ENCODE results near the gene GNG13.

DNA sequence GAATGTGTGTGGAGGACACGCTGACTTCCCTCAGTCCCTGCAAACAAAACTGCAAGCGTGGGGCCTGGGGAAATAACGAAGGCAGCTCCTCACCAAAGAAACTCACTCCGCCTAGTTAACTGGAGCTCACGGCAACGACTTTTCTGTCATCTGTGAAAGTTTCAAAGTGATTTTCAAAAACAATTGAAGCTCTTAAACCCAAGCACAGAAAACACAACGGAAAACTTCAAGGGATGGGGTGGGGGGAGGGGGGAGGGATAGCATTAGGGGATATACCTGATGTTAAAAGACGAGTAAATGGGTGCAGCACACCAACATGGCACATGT, 3.2 kb upstream of the GNG13 start:
- TF ChIP-seq, protein P1, sequence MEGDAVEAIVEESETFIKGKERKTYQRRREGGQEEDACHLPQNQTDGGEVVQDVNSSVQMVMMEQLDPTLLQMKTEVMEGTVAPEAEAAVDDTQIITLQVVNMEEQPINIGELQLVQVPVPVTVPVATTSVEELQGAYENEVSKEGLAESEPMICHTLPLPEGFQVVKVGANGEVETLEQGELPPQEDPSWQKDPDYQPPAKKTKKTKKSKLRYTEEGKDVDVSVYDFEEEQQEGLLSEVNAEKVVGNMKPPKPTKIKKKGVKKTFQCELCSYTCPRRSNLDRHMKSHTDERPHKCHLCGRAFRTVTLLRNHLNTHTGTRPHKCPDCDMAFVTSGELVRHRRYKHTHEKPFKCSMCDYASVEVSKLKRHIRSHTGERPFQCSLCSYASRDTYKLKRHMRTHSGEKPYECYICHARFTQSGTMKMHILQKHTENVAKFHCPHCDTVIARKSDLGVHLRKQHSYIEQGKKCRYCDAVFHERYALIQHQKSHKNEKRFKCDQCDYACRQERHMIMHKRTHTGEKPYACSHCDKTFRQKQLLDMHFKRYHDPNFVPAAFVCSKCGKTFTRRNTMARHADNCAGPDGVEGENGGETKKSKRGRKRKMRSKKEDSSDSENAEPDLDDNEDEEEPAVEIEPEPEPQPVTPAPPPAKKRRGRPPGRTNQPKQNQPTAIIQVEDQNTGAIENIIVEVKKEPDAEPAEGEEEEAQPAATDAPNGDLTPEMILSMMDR (IDR thresholded peaks at IDR 0.05), result no peak
- no peak for TF ChIP-seq POLR2A (IDR thresholded peaks at IDR 0.05)

All from heart left ventricle (tissue), 13 donors.